Activated T-cell treated with anti-CD3 and anti-CD28 coated beads, Interleukin-2, amount 50 U/mL, for 72 hours (primary cell): Measurements from ENCODE around the gene ARPP21. TPM values are rescaled to one million over a fixed set of nuclear protein-coding genes. Genes with fewer than 3 reads are reported as not detected.
A peak's percentile ranks its signal among the peaks of the same experiment; 100 is the strongest.

Experiments used
- ATAC-seq, 2 donors: fragments of 150-1000 bp; cut with Tn5 transposase; replicated peaks in 1 of 2; 2 replicates each; pipeline ENCODE4 v1.10.0; 2021; ENCODE audit warnings: moderate library complexity in 2 of 2, mild to moderate bottlenecking in 1 of 2
- DNase-seq, 2 donors: peaks; one replicate each; pipeline ENCODE4 v3.0.0; 2021 to 2022; ENCODE audit warnings: mixed read lengths in 1 of 2
- H3K27ac Mint-ChIP-seq: one replicate; pipeline ENCODE4 v1.8.0; 2022; ENCODE audit warnings: mild to moderate bottlenecking, moderate library complexity, mixed read lengths
- H3K27me3 Mint-ChIP-seq: one replicate; pipeline ENCODE4 v1.8.0; 2022; ENCODE audit warnings: low read depth, mixed read lengths
- H3K36me3 Mint-ChIP-seq, 2 donors: one replicate each; pipeline ENCODE4 v1.8.0; 2022; ENCODE audit warnings: mixed read lengths in 2 of 2, mild to moderate bottlenecking in 1 of 2; ENCODE audit not compliant: insufficient read depth in 2 of 2
- H3K4me1 Mint-ChIP-seq: one replicate; pipeline ENCODE4 v1.8.0; 2022; ENCODE audit warnings: low read depth, mixed read lengths
- H3K4me3 Mint-ChIP-seq, 2 donors: one replicate each; pipeline ENCODE4 v1.8.0; 2022; ENCODE audit warnings: mild to moderate bottlenecking in 2 of 2, mixed read lengths in 2 of 2, moderate library complexity in 2 of 2
- H3K9me3 Mint-ChIP-seq, 2 donors: one replicate each; pipeline ENCODE4 v1.8.0; 2022; ENCODE audit warnings: mixed read lengths in 2 of 2
- total RNA-seq, 2 donors: library from RNA; stranded (reverse); gene quantifications; one replicate each; pipeline ENCODE4 v1.2.3, GENCODE V29; 2022

Gene ARPP21
- total RNA-seq, 2 donors from 2014 or later: not detected

DNA sequence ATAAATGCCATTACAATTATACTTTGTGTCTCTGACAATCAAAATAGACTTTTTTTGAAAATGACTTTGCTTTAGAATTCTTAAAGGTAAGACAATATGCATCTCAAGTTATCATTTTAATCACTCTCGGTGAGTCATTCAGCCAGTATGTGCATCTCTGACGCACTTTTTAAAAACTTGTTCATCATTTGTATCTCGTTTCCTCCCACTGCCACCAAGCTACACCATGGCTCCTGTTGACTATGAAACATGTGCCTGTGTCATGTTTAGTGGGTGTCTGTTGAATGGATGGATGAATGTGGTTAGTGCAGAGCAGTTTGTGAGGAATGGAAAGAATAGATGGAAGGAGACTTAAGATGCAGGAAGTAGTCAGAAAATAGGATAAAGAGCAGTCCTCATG lies 68.6 kb downstream of the ARPP21 start:
- H3K36me3 Mint-ChIP-seq: peaks cover 0 to 1% of the 10 kb centered on the region in 2 donors
- H3K27ac Mint-ChIP-seq: no peak overlapping the region
- peaks cover 23% of the 10 kb centered on the region for H3K4me1 Mint-ChIP-seq
- ATAC-seq: peak; percentile 82 to 96
- DNase-seq: peak in 1 of 2 donors; percentile 20
- peaks cover 0 to 1% of the 10 kb centered on the region in 2 donors for H3K9me3 Mint-ChIP-seq
- H3K4me3 Mint-ChIP-seq: no peak overlapping the region
- no peaks in the 10 kb centered on the region for H3K27me3 Mint-ChIP-seq

DNA sequence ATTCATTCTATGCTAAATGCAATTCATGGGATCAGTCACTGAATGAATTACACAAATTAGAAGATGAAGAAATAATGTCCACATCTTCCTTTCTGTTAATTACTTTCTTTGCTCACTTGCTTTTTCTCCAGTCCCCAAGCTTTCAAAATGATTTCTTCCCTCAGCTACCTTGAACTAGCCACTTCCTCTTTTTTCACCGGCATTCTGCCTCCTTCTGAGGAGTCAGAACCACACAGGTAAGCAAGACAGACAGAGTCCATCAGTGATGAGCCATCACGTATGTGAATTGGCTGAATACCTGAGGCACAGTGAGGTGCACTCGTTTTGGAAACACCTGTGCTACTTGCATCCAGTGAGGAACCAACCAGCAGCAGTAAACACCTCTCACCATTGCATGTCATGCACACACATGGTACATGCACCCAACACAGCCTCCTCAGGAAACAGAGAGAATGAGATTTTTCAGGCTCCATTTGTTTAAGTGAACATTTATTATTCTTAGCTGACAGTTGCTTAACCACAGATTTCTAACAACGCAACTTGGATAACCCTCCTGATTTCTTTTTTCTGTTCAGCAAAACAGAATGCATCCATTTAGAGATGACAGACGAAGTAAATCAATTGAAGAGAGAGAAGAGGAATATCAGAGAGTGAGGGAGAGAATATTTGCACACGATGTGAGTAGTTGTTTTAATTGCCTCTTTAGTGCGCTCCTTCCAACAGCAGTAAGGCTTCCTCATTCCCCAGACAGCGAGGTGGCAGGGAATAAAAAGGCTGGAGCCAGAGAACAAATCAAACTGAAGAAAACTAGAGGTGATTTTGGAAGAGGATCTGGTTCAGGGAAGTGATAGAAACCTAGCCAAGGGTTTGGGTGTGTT lies 69.3 kb downstream of the ARPP21 start:
- peaks cover 0 to 1% of the 10 kb centered on the region in 2 donors for H3K36me3 Mint-ChIP-seq
- H3K27me3 Mint-ChIP-seq: no peaks in the 10 kb centered on the region
- peak in 1 of 2 donors; percentile 38 for ATAC-seq
- H3K4me3 Mint-ChIP-seq: no peak overlapping the region
- H3K9me3 Mint-ChIP-seq: peaks cover 0 to 1% of the 10 kb centered on the region in 2 donors
- DNase-seq: no peak
- H3K4me1 Mint-ChIP-seq: peaks cover 23% of the 10 kb centered on the region
- no peak overlapping the region for H3K27ac Mint-ChIP-seq

DNA sequence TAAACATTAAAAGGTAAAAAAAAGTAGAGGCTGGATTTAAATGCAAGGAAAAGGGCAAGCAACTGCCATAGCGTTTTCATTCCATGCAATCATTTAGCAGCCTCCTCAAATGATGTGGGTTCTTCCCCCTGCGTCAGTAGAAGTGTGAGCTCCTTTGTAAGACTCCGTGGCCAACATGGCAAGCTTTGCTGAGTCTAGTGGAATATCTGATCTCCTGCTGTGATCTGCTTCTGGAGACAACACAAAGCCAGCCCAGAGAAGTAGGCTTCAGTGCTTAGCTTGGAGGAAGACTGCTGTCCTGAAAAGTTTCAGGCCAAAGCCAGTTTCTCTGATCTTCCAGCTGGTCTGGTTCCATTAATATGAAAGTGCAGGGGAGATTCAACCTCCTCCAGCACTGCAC lies 70.4 kb downstream of the ARPP21 start:
- H3K4me3 Mint-ChIP-seq: no peak overlapping the region
- ATAC-seq (no peak), DNase-seq (no peak)
- peaks cover 0 to 1% of the 10 kb centered on the region in 2 donors for H3K36me3 Mint-ChIP-seq
- H3K27ac Mint-ChIP-seq: no peak overlapping the region
- H3K4me1 Mint-ChIP-seq: peaks cover 23% of the 10 kb centered on the region
- H3K9me3 Mint-ChIP-seq: peaks cover 0 to 1% of the 10 kb centered on the region in 2 donors
- no peaks in the 10 kb centered on the region for H3K27me3 Mint-ChIP-seq

DNA sequence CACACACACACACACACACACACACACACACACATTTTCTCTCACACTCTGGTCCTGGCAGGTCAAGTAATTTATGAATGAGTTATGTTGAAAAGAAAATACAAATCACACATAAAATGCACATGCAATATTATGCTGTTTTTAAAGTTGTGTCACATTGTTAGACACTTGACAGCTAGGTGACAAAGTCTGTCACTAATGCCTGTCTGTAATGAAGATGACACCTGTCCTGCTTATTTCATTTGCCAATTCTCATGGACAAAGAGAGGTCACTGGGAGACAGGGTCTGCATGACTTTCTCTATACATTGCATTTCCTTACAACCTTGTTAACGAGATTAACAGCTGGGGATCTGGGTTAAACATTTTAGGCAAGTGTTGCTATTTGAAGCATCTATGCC lies 71.2 kb downstream of the ARPP21 start:
- Mint-ChIP-seq H3K4me3 (no peak overlapping the region), H3K27me3 (no peaks in the 10 kb centered on the region), H3K9me3 (peaks cover 0 to 1% of the 10 kb centered on the region in 2 donors), H3K4me1 (peaks cover 23% of the 10 kb centered on the region), H3K27ac (no peak overlapping the region), H3K36me3 (peaks cover 0 to 1% of the 10 kb centered on the region in 2 donors)
- ATAC-seq: no peak
- DNase-seq: no peak

DNA sequence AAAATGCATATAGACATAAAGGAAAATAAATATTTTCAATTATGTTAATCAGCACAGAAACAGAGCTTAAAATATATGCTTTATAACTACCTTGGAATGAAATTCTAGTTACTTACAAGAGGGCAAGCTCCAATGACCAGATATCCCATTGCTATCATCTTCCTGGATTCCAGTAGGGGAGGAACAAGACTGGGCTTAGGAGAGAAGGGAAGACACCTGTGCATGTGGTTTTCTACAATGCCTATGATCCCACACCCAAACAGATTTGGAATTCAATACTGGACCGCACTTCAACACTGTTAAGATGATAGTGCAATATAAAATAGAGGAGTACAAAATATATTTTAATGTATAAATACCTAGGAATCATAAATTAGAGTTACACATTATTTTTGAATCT lies 79.6 kb downstream of the ARPP21 start:
- no peaks in the 10 kb centered on the region for H3K27me3 Mint-ChIP-seq
- ATAC-seq (no peak), DNase-seq (no peak)
- no peak overlapping the region for H3K27ac Mint-ChIP-seq
- H3K4me3 Mint-ChIP-seq: no peak overlapping the region
- no peaks in the 10 kb centered on the region for H3K9me3 Mint-ChIP-seq
- no peaks in the 10 kb centered on the region for H3K36me3 Mint-ChIP-seq
- no peaks in the 10 kb centered on the region for H3K4me1 Mint-ChIP-seq

DNA sequence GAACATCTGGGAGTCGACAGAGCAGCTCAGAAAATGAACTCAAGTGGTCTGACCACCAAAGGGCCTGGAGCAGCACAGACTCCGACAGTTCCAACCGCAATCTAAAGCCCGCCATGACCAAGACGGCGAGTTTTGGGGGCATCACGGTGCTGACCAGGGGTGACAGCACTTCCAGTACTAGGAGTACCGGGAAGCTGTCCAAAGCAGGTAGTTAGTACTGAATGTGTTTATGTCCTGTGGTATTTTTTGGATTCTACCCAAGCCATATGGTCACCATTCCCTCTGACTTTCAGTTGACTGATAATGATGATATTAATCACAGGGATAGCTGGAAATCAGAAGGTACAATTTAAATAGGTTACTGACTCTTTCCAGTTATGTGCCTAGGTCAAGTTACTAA lies 82.3 kb downstream of the ARPP21 start:
- H3K27me3 Mint-ChIP-seq: no peaks in the 10 kb centered on the region
- no peaks in the 10 kb centered on the region for H3K36me3 Mint-ChIP-seq
- no peaks in the 10 kb centered on the region for H3K9me3 Mint-ChIP-seq
- no peak overlapping the region for H3K27ac Mint-ChIP-seq
- DNase-seq: no peak
- no peak overlapping the region for H3K4me3 Mint-ChIP-seq
- no peaks in the 10 kb centered on the region for H3K4me1 Mint-ChIP-seq
- no peak for ATAC-seq

DNA sequence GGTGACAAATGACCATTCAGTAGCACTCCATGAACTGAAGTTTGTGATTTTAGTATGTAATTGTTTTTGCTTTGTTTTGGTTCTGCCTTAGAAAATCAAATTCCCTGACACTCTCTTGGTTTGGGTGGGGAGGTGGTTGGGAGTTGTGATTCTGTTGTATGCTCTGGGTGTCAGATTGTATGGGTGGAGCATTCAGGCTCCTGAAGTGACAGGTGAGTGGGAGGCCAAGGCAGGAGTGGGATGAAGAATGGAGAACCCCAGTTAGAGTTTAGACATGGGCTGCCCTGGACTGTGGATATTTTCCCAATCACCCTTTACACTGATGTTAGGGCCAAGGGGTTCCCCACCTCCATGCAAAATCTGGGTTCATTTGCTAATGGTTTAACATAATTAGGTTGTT lies 83.6 kb downstream of the ARPP21 start:
- DNase-seq (no peak), ATAC-seq (no peak)
- no peak overlapping the region for H3K27ac Mint-ChIP-seq
- no peaks in the 10 kb centered on the region for H3K9me3 Mint-ChIP-seq
- no peak overlapping the region for H3K4me3 Mint-ChIP-seq
- H3K27me3 Mint-ChIP-seq: no peaks in the 10 kb centered on the region
- H3K4me1 Mint-ChIP-seq: no peaks in the 10 kb centered on the region
- H3K36me3 Mint-ChIP-seq: no peaks in the 10 kb centered on the region

DNA sequence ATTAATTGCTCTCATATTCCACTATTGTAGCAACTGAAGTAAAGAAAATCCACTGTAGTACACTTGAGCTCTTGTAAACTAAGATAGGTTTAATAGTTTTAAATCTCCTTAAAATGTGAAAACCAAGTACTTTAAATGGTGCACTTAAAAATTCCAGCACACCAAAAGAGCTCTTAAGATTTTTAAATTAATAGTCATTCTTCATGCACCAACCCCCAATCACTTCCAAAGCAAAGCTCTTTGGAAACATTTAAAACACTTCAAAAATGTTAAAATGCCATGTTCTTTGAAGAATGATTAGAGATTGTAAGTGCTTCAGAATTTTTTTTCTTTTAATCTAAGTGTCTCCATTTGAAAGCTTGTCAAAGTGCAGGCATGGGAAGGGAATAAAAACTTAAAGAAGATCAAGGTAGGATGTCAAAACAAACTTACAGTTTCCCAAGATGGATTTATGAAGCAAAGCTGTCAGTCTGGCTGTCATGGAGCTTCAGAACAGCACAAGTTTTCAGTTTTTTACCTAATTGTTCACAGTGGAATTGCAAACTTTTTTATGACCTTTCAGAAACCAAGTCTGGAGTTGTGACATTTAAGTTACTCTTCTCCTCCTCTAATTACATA lies 84.3 kb downstream of the ARPP21 start:
- Mint-ChIP-seq H3K27me3 (no peaks in the 10 kb centered on the region), H3K4me1 (no peaks in the 10 kb centered on the region), H3K36me3 (no peaks in the 10 kb centered on the region), H3K4me3 (no peak overlapping the region), H3K27ac (no peak overlapping the region), H3K9me3 (no peaks in the 10 kb centered on the region)
- DNase-seq (no peak), ATAC-seq (no peak)

DNA sequence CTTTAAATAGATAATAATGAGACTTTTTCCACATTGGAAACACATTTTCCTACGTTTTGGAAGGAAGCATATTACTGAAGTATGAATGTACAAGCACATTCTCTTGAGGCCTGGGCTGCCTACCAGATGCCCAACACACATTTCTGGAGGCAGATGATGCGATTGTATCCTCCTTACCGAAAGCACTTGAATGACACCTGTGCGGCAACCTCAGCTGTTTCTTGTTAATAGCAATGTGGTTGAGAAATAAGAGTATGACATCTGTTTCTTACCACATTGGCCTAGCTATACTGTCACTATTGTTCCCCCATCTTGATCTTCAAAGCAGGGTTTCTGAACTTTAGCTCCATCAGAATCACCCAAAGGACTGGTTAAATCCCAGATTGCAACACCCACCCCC lies 84.8 kb downstream of the ARPP21 start:
- H3K36me3 Mint-ChIP-seq: no peaks in the 10 kb centered on the region
- no peaks in the 10 kb centered on the region for H3K27me3 Mint-ChIP-seq
- H3K27ac Mint-ChIP-seq: no peak overlapping the region
- peak in 1 of 2 donors; percentile 5 for DNase-seq
- H3K9me3 Mint-ChIP-seq: no peaks in the 10 kb centered on the region
- H3K4me3 Mint-ChIP-seq: no peak overlapping the region
- H3K4me1 Mint-ChIP-seq: no peaks in the 10 kb centered on the region
- ATAC-seq: peak in 1 of 2 donors; percentile 78

DNA sequence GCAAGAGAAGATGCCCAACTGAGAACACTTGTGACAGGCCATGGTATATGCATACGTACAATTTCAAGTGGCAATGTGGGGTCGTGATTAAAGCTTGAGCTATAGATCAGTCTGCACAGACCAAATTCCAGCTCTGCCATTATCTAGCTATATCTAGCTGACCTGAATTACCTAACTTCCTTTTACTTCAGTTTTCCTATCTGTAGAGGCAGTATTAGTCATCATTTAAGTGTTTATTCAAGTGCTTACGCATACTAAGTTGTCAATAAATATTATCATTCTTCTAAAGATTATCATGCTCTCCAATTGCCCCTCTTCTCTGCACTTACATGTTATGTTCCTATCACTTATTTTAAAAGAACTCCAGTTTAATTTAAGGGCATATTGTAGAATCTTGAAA lies 87.9 kb downstream of the ARPP21 start:
- DNase-seq (no peak), ATAC-seq (no peak)
- Mint-ChIP-seq H3K36me3 (no peaks in the 10 kb centered on the region), H3K4me1 (no peaks in the 10 kb centered on the region), H3K9me3 (no peaks in the 10 kb centered on the region), H3K27me3 (no peaks in the 10 kb centered on the region), H3K4me3 (no peak overlapping the region), H3K27ac (no peak overlapping the region)

DNA sequence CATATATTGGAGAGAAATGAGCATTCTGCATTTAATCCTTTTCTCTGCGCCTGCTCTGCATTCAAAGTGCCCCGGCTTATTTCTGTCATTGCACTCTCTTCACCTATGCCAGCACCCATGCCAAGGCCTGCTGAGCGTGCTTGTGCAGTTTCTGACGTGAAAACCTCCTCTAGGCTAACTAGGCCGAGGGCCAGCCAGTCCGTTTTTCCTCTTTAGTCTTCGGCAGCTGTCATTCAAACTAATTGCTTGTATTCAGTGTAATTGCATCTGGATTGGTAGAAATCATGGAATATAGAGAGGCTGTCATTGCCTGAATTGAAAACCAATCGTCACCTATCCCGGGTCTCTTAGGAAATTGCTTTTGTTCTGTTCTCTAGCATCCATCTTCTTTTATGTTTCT lies 94.0 kb downstream of the ARPP21 start:
- H3K27me3 Mint-ChIP-seq: no peaks in the 10 kb centered on the region
- H3K9me3 Mint-ChIP-seq: no peaks in the 10 kb centered on the region
- no peak overlapping the region for H3K4me3 Mint-ChIP-seq
- ATAC-seq (no peak), DNase-seq (no peak)
- no peak overlapping the region for H3K27ac Mint-ChIP-seq
- H3K36me3 Mint-ChIP-seq: no peaks in the 10 kb centered on the region
- H3K4me1 Mint-ChIP-seq: no peaks in the 10 kb centered on the region

DNA sequence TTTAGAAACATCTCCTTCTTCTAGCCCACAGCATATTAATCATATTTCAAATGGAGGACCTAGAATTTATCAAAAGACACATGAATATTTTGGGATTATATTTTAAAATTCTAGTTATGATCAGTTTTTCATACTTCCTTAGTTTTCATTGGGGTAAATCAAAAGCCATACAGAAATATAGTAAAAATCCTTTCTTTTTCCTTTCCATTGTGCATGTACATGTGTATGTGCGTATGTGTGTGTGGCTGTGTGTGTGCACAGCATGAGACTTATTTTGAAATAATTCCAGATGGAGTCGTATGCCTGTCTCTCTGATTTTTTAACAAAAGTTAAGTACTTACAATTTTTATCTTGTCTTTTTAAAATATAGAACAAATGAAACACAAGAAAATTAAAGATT lies 94.5 kb downstream of the ARPP21 start:
- H3K4me1 Mint-ChIP-seq: no peaks in the 10 kb centered on the region
- H3K27me3 Mint-ChIP-seq: no peaks in the 10 kb centered on the region
- no peak for DNase-seq
- no peak overlapping the region for H3K4me3 Mint-ChIP-seq
- H3K27ac Mint-ChIP-seq: no peak overlapping the region
- no peaks in the 10 kb centered on the region for H3K36me3 Mint-ChIP-seq
- no peak for ATAC-seq
- H3K9me3 Mint-ChIP-seq: no peaks in the 10 kb centered on the region

DNA sequence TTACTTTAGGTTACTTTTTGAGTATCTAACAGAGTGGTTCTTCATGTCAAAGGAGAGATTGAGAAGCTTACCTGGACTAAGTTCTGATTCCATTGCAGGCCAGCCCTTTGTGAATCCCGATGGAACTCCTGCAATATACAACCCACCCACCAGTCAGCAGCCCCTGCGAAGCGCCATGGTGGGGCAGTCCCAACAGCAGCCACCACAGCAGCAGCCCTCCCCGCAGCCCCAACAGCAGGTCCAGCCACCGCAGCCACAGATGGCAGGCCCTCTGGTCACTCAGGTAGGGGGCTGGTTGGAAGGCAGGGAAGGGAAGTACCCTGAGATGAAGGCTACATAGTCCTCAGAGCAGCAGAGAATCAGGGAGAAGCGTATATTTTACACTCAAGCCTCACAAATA lies 97.8 kb downstream of the ARPP21 start:
- DNase-seq (no peak), ATAC-seq (no peak)
- H3K4me1 Mint-ChIP-seq: no peaks in the 10 kb centered on the region
- no peak overlapping the region for H3K4me3 Mint-ChIP-seq
- peaks cover 0 to 1% of the 10 kb centered on the region in 2 donors for H3K9me3 Mint-ChIP-seq
- H3K36me3 Mint-ChIP-seq: no peaks in the 10 kb centered on the region
- H3K27ac Mint-ChIP-seq: no peak overlapping the region
- no peaks in the 10 kb centered on the region for H3K27me3 Mint-ChIP-seq
